ENCODE measurements around the gene CIAPIN1. TPM values are rescaled to one million over a fixed set of nuclear protein-coding genes. Genes with fewer than 3 reads are reported as not detected.

The CIAPIN1 gene
- total RNA-seq, 1 donor from 2014 or later = 71.3 TPM

GRCh38 chr16:57389087-57389468 lies 58.1 kb downstream of the CIAPIN1 start:
- DNase-seq (ENCODE audit: low read depth) = no peak
- Histone ChIP-seq H3K4me3 (ENCODE audit: low read depth, low read length) (no peak overlapping the region), H3K27me3 (ENCODE audit: control insufficient read depth, insufficient read depth, low read length) (peaks cover 4% of the 10 kb centered on the region), H3K36me3 (ENCODE audit: control insufficient read depth, insufficient read depth, low read length) (no peaks in the 10 kb centered on the region)
- FAIRE-seq = no peak
- no peak for TF ChIP-seq CTCF (IDR thresholded peaks at IDR 0.05; ENCODE audit: insufficient read depth, low read length, severe bottlenecking)

- Histone ChIP-seq H3K4me3 (ENCODE audit: low read depth, low read length) (no peak overlapping the region), H3K27me3 (ENCODE audit: control insufficient read depth, insufficient read depth, low read length) (peaks cover 4% of the 10 kb centered on the region), H3K36me3 (ENCODE audit: control insufficient read depth, insufficient read depth, low read length) (no peaks in the 10 kb centered on the region)
- DNase-seq (ENCODE audit: low read depth) (peak; percentile 39), FAIRE-seq (no peak)
- TF ChIP-seq CTCF (IDR thresholded peaks at IDR 0.05; ENCODE audit: insufficient read depth, low read length, severe bottlenecking) = no peak
Observed at GRCh38 chr16:57388359-57389086, 58.7 kb downstream of the CIAPIN1 start.

- DNase-seq (ENCODE audit: low read depth) = no peak
- Histone ChIP-seq H3K36me3 (ENCODE audit: control insufficient read depth, insufficient read depth, low read length) (no peaks in the 10 kb centered on the region), H3K4me3 (ENCODE audit: low read depth, low read length) (no peak overlapping the region), H3K27me3 (ENCODE audit: control insufficient read depth, insufficient read depth, low read length) (peaks cover 4% of the 10 kb centered on the region)
- no peak for TF ChIP-seq CTCF (IDR thresholded peaks at IDR 0.05; ENCODE audit: insufficient read depth, low read length, severe bottlenecking)
- peak; percentile 70 for FAIRE-seq
Observed at GRCh38 chr16:57387598-57388354, 59.4 kb downstream of the CIAPIN1 start.

GRCh38 chr16:57386381-57386951 lies 60.7 kb downstream of the CIAPIN1 start:
- Histone ChIP-seq H3K4me3 (ENCODE audit: low read depth, low read length) (no peak overlapping the region), H3K27me3 (ENCODE audit: control insufficient read depth, insufficient read depth, low read length) (peaks cover 4% of the 10 kb centered on the region), H3K36me3 (ENCODE audit: control insufficient read depth, insufficient read depth, low read length) (no peaks in the 10 kb centered on the region)
- no peak for FAIRE-seq
- TF ChIP-seq CTCF (IDR thresholded peaks at IDR 0.05; ENCODE audit: insufficient read depth, low read length, severe bottlenecking) = no peak
- no peak for DNase-seq (ENCODE audit: low read depth)

- Histone ChIP-seq H3K27me3 (ENCODE audit: control insufficient read depth, insufficient read depth, low read length) (peaks cover 4% of the 10 kb centered on the region), H3K4me3 (ENCODE audit: low read depth, low read length) (no peak overlapping the region), H3K36me3 (ENCODE audit: control insufficient read depth, insufficient read depth, low read length) (no peaks in the 10 kb centered on the region)
- DNase-seq (ENCODE audit: low read depth) (no peak), FAIRE-seq (no peak)
- no peak for TF ChIP-seq CTCF (IDR thresholded peaks at IDR 0.05; ENCODE audit: insufficient read depth, low read length, severe bottlenecking)
Observed at GRCh38 chr16:57385083-57385482, 62.1 kb downstream of the CIAPIN1 start.

Data from bronchial epithelial cell (primary cell).